Mucosa of rectum (tissue), 2 donors: ENCODE results near the gene FAM20C.

Experiments used
- H3K27ac ChIP-seq, 2 donors: one replicate each; pipeline ENCODE4 v1.7.0; 2013; ENCODE audit warnings: inconsistent platforms in 2 of 2, low read depth in 2 of 2, low read length in 2 of 2
- H3K27me3 ChIP-seq, 2 donors: one replicate each; pipeline ENCODE4 v1.7.0; 2013; ENCODE audit warnings: low read length in 2 of 2; ENCODE audit not compliant: control insufficient read depth in 2 of 2, insufficient read depth in 2 of 2
- H3K36me3 ChIP-seq, 2 donors: one replicate each; pipeline ENCODE4 v1.7.0; 2013; ENCODE audit warnings: low read length in 2 of 2; ENCODE audit not compliant: control insufficient read depth in 2 of 2, insufficient read depth in 2 of 2
- H3K4me1 ChIP-seq, 2 donors: one replicate each; pipeline ENCODE4 v1.7.0; 2013; ENCODE audit warnings: low read length in 2 of 2, mild to moderate bottlenecking in 1 of 2; ENCODE audit not compliant: control insufficient read depth in 2 of 2, insufficient read depth in 2 of 2
- H3K4me3 ChIP-seq, 2 donors: one replicate each; pipeline ENCODE4 v1.7.0; 2013; ENCODE audit warnings: low read length in 2 of 2
- H3K9ac ChIP-seq, 2 donors: one replicate each; pipeline ENCODE4 v1.7.0; 2013; ENCODE audit warnings: low read length in 2 of 2, low read depth in 1 of 2, mild to moderate bottlenecking in 1 of 2
- H3K9me3 ChIP-seq, 2 donors: one replicate each; pipeline ENCODE4 v1.7.0; 2013; ENCODE audit warnings: low read length in 2 of 2; ENCODE audit not compliant: control insufficient read depth in 2 of 2
- donor health status: healthy.
- donor health status: Normal muscosa, but diverticular disease.

FAM20C gene

GRCh38 chr7:297611-298374 is 105.4 kb downstream of the FAM20C start:
- Histone ChIP-seq H3K4me3 (no peak overlapping the region), H3K9ac (no peak overlapping the region), H3K4me1 (peaks cover 7 to 9% of the 10 kb centered on the region in 2 donors), H3K9me3 (no peaks in the 10 kb centered on the region), H3K27me3 (no peaks in the 10 kb centered on the region), H3K27ac (no peak overlapping the region), H3K36me3 (no peaks in the 10 kb centered on the region)

- no peaks in the 10 kb centered on the region for H3K9me3 ChIP-seq
- H3K4me3 ChIP-seq = no peak overlapping the region
- no peaks in the 10 kb centered on the region for H3K36me3 ChIP-seq
- H3K27me3 ChIP-seq = no peaks in the 10 kb centered on the region
- no peak overlapping the region for H3K27ac ChIP-seq
- no peak overlapping the region for H3K9ac ChIP-seq
- peaks cover 7 to 9% of the 10 kb centered on the region in 2 donors for H3K4me1 ChIP-seq
These were observed 106.0 kb downstream of the FAM20C start for GRCh38 chr7:298375-298702.

- H3K27ac ChIP-seq = no peak overlapping the region
- no peak overlapping the region for H3K4me3 ChIP-seq
- H3K9me3 ChIP-seq = no peaks in the 10 kb centered on the region
- no peaks in the 10 kb centered on the region for H3K36me3 ChIP-seq
- H3K4me1 ChIP-seq = peaks cover 7 to 9% of the 10 kb centered on the region in 2 donors
- no peaks in the 10 kb centered on the region for H3K27me3 ChIP-seq
- no peak overlapping the region for H3K9ac ChIP-seq
These were observed 106.4 kb downstream of the FAM20C start for GRCh38 chr7:298743-299142.

GRCh38 chr7:299169-299568 is 106.8 kb downstream of the FAM20C start:
- no peak overlapping the region for H3K9ac ChIP-seq
- no peaks in the 10 kb centered on the region for H3K27me3 ChIP-seq
- H3K9me3 ChIP-seq = no peaks in the 10 kb centered on the region
- no peaks in the 10 kb centered on the region for H3K36me3 ChIP-seq
- no peak overlapping the region for H3K4me3 ChIP-seq
- H3K4me1 ChIP-seq = peaks cover 5 to 7% of the 10 kb centered on the region in 2 donors
- no peak overlapping the region for H3K27ac ChIP-seq

- H3K9me3 ChIP-seq = no peaks in the 10 kb centered on the region
- no peaks in the 10 kb centered on the region for H3K27me3 ChIP-seq
- no peak overlapping the region for H3K4me3 ChIP-seq
- H3K27ac ChIP-seq = no peak overlapping the region
- H3K9ac ChIP-seq = no peak overlapping the region
- no peaks in the 10 kb centered on the region for H3K36me3 ChIP-seq
- peaks cover 3 to 4% of the 10 kb centered on the region in 2 donors for H3K4me1 ChIP-seq
These were observed 107.3 kb downstream of the FAM20C start for GRCh38 chr7:299628-300027.

- Histone ChIP-seq H3K9me3 (no peaks in the 10 kb centered on the region), H3K27ac (no peak overlapping the region), H3K4me3 (no peak overlapping the region), H3K27me3 (no peaks in the 10 kb centered on the region), H3K4me1 (peaks cover 0 to under 1% of the 10 kb centered on the region in 2 donors), H3K9ac (no peak overlapping the region), H3K36me3 (no peaks in the 10 kb centered on the region)
These were observed 107.7 kb downstream of the FAM20C start for GRCh38 chr7:300048-300447.

- Histone ChIP-seq H3K27ac (no peak overlapping the region), H3K36me3 (no peaks in the 10 kb centered on the region), H3K27me3 (no peaks in the 10 kb centered on the region), H3K9ac (no peak overlapping the region), H3K4me3 (no peak overlapping the region), H3K9me3 (no peaks in the 10 kb centered on the region), H3K4me1 (no peaks in the 10 kb centered on the region)
These were observed 108.3 kb downstream of the FAM20C start for GRCh38 chr7:300546-301290.

GRCh38 chr7:301291-302053 is 109.1 kb downstream of the FAM20C start:
- Histone ChIP-seq H3K9ac (no peak overlapping the region), H3K4me3 (no peak overlapping the region), H3K36me3 (no peaks in the 10 kb centered on the region), H3K9me3 (no peaks in the 10 kb centered on the region), H3K4me1 (no peaks in the 10 kb centered on the region), H3K27ac (no peak overlapping the region), H3K27me3 (no peaks in the 10 kb centered on the region)

GRCh38 chr7:302054-302992 is 110.0 kb downstream of the FAM20C start:
- Histone ChIP-seq H3K4me1 (no peaks in the 10 kb centered on the region), H3K4me3 (no peak overlapping the region), H3K27ac (no peak overlapping the region), H3K9me3 (no peaks in the 10 kb centered on the region), H3K36me3 (no peaks in the 10 kb centered on the region), H3K9ac (no peak overlapping the region), H3K27me3 (no peaks in the 10 kb centered on the region)
